Measurements from ENCODE around the gene MCC.
A peak's percentile ranks its signal among the peaks of the same experiment; 100 is the strongest.

The MCC gene

GRCh38 chr5:113337515-113338415, 150.5 kb downstream of the MCC start:
- DNase-seq (ENCODE audit: low read depth) = peak; percentile 28

DNA sequence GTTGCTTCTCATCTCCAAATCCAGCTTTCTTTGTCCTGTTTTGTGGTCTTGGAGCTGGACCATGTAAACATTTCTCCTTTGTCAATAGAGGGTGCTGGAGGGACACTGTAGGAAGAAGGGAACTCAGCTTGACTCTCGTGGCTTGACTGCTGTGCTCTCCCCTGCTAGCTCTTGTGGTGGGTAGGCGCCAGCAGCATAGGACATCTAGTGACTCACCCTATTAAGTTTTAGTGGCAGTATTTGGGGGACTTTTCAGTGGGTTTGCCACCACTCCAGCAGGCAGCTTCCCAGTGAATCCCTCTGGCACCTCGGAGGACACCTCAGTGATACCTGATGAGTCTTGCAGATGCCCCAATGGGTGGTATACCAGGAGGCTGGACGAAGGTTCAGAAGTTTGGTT, 151.3 kb downstream of the MCC start:
- peak; percentile 25 for DNase-seq (ENCODE audit: low read depth)
- no peak overlapping the region for H3K4me3 ChIP-seq (ENCODE audit: low read depth, low read length)

More at GRCh38 chr5:113337515-113338415, 150.5 kb downstream of the MCC start:
- no peak overlapping the region for H3K4me3 ChIP-seq (ENCODE audit: low read depth, low read length)

- no peak overlapping the region for H3K4me3 ChIP-seq (ENCODE audit: low read depth, low read length)
- DNase-seq (ENCODE audit: low read depth) = no peak
These were observed 154.8 kb downstream of the MCC start for GRCh38 chr5:113333411-113333810.

DNA sequence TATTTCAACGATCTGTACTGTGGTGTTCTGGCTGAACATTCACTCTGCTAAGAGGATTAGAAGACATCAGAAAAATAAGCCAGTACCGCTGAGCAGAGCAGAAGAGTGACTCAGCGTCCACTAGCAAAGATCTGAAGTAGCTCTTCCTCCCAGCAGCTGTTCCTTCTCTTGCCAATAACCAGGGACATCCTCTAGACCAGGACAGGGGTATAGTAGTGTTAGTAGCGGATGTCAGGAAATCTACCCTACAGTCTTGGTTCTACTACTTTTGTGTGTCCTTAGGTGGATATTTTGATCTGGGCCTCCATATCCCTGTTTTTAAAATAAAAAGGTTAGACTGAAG, 157.1 kb downstream of the MCC start:
- H3K4me3 ChIP-seq (ENCODE audit: low read depth, low read length) = no peak overlapping the region
- peak; percentile 33 for DNase-seq (ENCODE audit: low read depth)

DNA sequence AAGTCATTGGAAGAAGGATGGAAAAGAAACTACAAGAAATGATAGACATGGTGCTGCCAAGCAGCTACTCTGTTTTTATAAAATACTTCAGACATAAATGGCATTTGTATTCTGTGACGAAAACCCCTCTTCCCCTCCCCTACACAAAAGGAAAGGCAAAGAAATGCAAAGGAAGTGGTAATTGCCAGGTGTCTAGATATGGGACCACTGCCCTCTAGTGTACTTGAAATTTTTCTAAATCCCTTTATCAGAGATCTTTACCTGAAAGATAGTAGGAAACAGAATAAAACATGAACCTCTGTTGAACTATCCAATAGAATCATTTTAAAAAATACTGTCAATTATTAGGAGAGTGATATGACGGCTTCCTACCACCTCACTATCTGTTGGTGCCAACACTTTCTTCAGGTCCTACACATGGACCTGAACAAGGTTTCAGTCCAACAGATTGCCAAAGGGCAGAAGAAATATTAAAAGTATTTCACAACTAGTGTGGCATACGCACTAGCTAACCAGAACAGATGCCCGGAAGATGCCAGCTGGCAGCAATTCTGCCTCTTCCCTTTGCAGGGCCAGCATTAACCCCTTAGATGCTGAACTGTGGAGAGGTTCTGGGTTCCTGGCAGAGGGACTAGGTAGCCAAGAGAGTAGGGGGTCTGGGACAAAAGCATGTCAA, 157.6 kb downstream of the MCC start:
- H3K4me3 ChIP-seq (ENCODE audit: low read depth, low read length) = no peak overlapping the region
- no peak for DNase-seq (ENCODE audit: low read depth)

GRCh38 chr5:113329981-113330380, 158.3 kb downstream of the MCC start:
- H3K4me3 ChIP-seq (ENCODE audit: low read depth, low read length) = no peak overlapping the region

DNA sequence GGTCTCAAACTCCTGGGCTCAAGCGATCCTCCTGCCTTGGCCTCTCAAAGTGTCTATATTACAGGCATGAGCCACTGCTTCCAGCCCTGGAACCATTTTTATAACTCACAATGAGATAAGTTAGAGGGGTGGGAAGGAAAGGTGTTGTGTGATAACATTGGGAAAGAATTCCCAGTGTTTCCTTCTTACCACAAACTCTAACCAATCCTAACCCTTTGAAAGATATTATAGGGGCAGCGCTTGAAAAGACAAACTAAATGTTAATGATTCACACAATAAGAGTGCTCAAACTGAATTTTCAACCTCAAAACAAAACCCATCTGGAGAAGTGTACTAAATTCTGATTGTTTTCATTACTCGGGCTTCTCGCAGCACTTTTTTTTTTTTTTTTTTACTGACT, 163.2 kb downstream of the MCC start:
- no peak for DNase-seq (ENCODE audit: low read depth)

More at GRCh38 chr5:113329981-113330380, 158.3 kb downstream of the MCC start:
- DNase-seq (ENCODE audit: low read depth) = no peak

GRCh38 chr5:113321276-113321675, 167.0 kb downstream of the MCC start:
- H3K4me3 ChIP-seq (ENCODE audit: low read depth, low read length) = no peak overlapping the region

More for the DNA sequence above, 163.2 kb downstream of the MCC start:
- H3K4me3 ChIP-seq (ENCODE audit: low read depth, low read length) = no peak overlapping the region

DNA sequence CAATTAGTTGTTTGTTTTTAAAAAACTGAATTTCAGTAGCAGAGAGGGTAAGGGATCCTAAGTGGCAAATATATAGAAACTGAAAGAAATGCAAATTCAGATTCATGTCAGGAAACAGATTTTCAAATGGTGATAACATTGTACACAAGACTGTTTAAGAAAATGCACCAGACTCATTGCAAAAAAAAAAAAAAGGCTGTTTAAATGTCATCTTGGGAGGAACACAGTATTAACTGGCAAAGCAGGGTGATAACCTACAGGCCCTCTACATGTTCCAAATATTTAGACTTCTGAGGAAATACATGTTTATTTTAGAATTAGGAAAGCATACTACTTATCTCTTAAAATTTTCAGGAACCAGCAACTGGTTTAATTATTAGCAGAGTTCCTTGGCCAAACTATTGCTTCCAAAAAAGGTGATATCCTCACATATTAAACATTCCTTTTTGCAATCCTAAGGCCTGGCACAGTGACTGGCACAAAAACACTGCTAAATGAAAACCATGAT, 167.9 kb downstream of the MCC start:
- H3K4me3 ChIP-seq (ENCODE audit: low read depth, low read length) = no peak overlapping the region
- no peak for DNase-seq (ENCODE audit: low read depth)

More at GRCh38 chr5:113321276-113321675, 167.0 kb downstream of the MCC start:
- DNase-seq (ENCODE audit: low read depth) = no peak

GRCh38 chr5:113319256-113320053, 168.8 kb downstream of the MCC start:
- no peak overlapping the region for H3K4me3 ChIP-seq (ENCODE audit: low read depth, low read length)
- no peak for DNase-seq (ENCODE audit: low read depth)

GRCh38 chr5:113317636-113318035, 170.6 kb downstream of the MCC start:
- no peak overlapping the region for H3K4me3 ChIP-seq (ENCODE audit: low read depth, low read length)
- DNase-seq (ENCODE audit: low read depth) = no peak

- no peak for DNase-seq (ENCODE audit: low read depth)
- H3K4me3 ChIP-seq (ENCODE audit: low read depth, low read length) = no peak overlapping the region
These were observed 177.0 kb downstream of the MCC start for GRCh38 chr5:113311301-113311700.

GRCh38 chr5:113302120-113302519, 186.1 kb downstream of the MCC start:
- H3K4me3 ChIP-seq (ENCODE audit: low read depth, low read length) = no peak overlapping the region
- DNase-seq (ENCODE audit: low read depth) = no peak

DNA sequence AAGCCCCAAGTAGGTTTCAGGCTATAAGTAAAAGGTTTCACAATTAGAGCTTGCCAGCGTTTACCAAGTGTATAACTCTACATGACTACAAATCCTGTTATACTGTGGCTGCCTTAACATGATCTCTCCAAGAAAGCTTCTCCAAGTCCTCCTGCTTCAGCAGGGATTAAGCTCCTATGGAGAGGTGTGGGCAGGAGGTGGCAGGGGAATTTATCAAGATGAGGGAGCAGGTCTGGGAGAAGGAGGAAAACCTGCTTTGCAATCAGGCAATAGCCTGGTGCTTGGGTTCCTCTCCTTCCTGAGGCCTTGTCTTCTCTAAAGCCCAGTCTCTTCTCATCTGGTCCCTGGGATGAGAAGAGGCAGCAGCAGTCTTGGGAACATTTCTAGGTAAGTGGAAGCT, 188.7 kb downstream of the MCC start:
- H3K4me3 ChIP-seq (ENCODE audit: low read depth, low read length) = no peak overlapping the region
- DNase-seq (ENCODE audit: low read depth) = no peak

DNA sequence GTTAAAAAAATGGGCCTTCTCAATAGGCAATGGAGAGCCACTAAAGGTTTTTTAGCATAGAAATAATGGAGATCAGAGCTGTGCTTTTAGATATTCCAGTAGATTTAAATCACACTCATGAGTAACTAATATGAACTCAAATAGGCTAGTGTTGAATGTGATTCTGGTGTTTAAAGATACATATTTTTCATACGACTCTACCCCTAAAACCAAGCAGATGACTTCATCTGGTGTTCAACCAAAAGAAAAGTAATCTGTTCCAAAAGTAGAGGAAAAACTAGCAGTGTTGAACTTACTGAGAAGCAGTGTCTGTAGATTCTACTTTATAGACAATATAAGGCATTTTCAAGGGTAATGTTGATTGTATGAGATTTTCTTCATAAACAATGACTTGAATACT, 191.6 kb downstream of the MCC start:
- H3K4me3 ChIP-seq (ENCODE audit: low read depth, low read length) = no peak overlapping the region
- no peak for DNase-seq (ENCODE audit: low read depth)

DNA sequence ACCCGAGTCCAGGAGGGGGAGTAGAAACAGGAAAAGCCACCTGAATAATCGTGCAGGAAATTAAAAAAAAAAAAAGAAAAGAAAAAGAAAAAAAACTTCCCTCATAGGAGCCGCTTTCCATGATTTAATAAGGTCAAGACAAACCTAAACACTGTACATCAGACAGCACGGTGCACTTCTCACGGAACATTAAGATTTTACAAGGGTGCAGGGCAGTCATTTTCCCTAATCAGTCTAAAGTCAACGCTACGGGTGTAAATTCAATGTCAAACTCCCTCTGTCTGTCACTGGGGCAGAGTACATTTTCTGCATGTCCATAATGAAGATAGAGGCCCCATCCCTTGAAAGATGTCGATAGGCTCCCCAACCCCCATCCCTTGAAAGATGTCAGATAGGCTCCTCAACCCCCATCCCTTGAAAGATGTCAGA, 193.1 kb downstream of the MCC start:
- DNase-seq (ENCODE audit: low read depth) = no peak
- peak overlapping the region; percentile 74 for H3K4me3 ChIP-seq (ENCODE audit: low read depth, low read length)

- peak; percentile 76 for DNase-seq (ENCODE audit: low read depth)
- H3K4me3 ChIP-seq (ENCODE audit: low read depth, low read length) = peak overlapping the region; percentile 74
These were observed 193.7 kb downstream of the MCC start for GRCh38 chr5:113294311-113295110.

GRCh38 chr5:113293975-113294310, 194.3 kb downstream of the MCC start:
- H3K4me3 ChIP-seq (ENCODE audit: low read depth, low read length) = peak overlapping the region; percentile 74
- DNase-seq (ENCODE audit: low read depth) = no peak
